K562 (cell line): ENCODE data around the gene NFS1. TPM values are rescaled to one million over a fixed set of nuclear protein-coding genes. Genes with fewer than 3 reads are reported as not detected.

ENCODE experiments used
- CREB5 ChIP-seq: fragments of 250-450 bp; sonication (Bioruptor Pico); IDR thresholded peaks from 2 replicates; pipeline ENCODE4 v1.5.0; 2020; ENCODE audit warnings: mild to moderate bottlenecking
- FOXM1 ChIP-seq, 2 experiments: fragments of 450-650 bp in 1 of 2; sonication (generic) in 1 of 2; formaldehyde crosslinking in 1 of 2; IDR thresholded peaks; 2 replicates each; pipeline versions ENCODE4 v1.6.1 to v1.9.0; 2017 to 2022; ENCODE audit warnings: low read depth in 2 of 2, mild to moderate bottlenecking in 2 of 2, missing genetic modification reagents in 1 of 2, moderate library complexity in 1 of 2
- HCFC1 ChIP-seq: IDR thresholded peaks from 2 replicates; pipeline ENCODE4 v1.6.1; 2012; ENCODE audit warnings: low read depth, low read length, improper control_type of control experiment
- HDGF ChIP-seq: fragments of 450-650 bp; IDR thresholded peaks from 2 replicates; pipeline ENCODE4 v1.6.1; 2016
- KDM5B ChIP-seq: fragments of 200-600 bp; sonication (generic); IDR thresholded peaks from 2 replicates; pipeline ENCODE4 v1.6.1; 2012; ENCODE audit warnings: low read depth, mild to moderate bottlenecking, moderate library complexity, low read length, control low read depth, inconsistent platforms; ENCODE audit not compliant: insufficient replicate concordance
- KHSRP ChIP-seq: fragments of 450-650 bp; IDR thresholded peaks from 2 replicates; pipeline ENCODE4 v1.6.1; 2017
- MNT ChIP-seq, 2 experiments: fragments of 450-650 bp; conservative IDR thresholded peaks; 2 replicates each; pipeline ENCODE4 v1.6.1; 2017; ENCODE audit warnings: mild to moderate bottlenecking in 2 of 2, moderate library complexity in 2 of 2
- POLR2A ChIP-seq: fragments of 450-650 bp; conservative IDR thresholded peaks from 2 replicates; pipeline ENCODE4 v1.6.1; 2016
- RBFOX2 ChIP-seq: fragments of 200-400 bp; formaldehyde crosslinking; IDR thresholded peaks from 2 replicates; pipeline ENCODE4 v1.6.1; 2017; ENCODE audit warnings: low read depth, mild to moderate bottlenecking, low read length, moderate library complexity
- RFX5 ChIP-seq: IDR thresholded peaks from 2 replicates; pipeline ENCODE4 v1.6.1; 2011; ENCODE audit warnings: low read depth, mild to moderate bottlenecking, improper control_type of control experiment, low read length
- SIX5 ChIP-seq, 2 experiments: IDR thresholded peaks; 2 replicates each; pipeline ENCODE4 v1.6.1; 2011; ENCODE audit warnings: low read length in 2 of 2, borderline replicate concordance in 1 of 2, low read depth in 1 of 2, mild to moderate bottlenecking in 1 of 2, moderate library complexity in 1 of 2; ENCODE audit not compliant: insufficient read depth in 1 of 2
- SPI1 ChIP-seq: IDR thresholded peaks from 2 replicates; pipeline ENCODE4 v1.6.1; 2011; ENCODE audit warnings: low read depth, low read length, control low read depth, borderline replicate concordance
- TCF3 ChIP-seq: sonication (generic); formaldehyde crosslinking; IDR thresholded peaks from 2 replicates; pipeline ENCODE4 v1.4.0; 2020; ENCODE audit warnings: mild to moderate bottlenecking, missing genetic modification reagents
- ZBTB5 ChIP-seq: fragments of 450-650 bp; IDR thresholded peaks from 2 replicates; pipeline ENCODE4 v1.6.1; 2017; ENCODE audit warnings: antibody characterized with exemption
- ZKSCAN1 ChIP-seq: fragments of 150-350 bp; IDR thresholded peaks from 2 replicates; pipeline ENCODE4 v1.6.1; 2016; ENCODE audit warnings: low read depth, low read length
- ZNF134 ChIP-seq: fragments of 250-450 bp; sonication (Bioruptor Pico); conservative IDR thresholded peaks from 2 replicates; pipeline ENCODE4 v1.4.0; 2020
- ZNF282 ChIP-seq: sonication (generic); formaldehyde crosslinking; IDR thresholded peaks from 2 replicates; pipeline ENCODE4 v1.8.1; 2023; ENCODE audit warnings: missing genetic modification reagents
- ZNF316 ChIP-seq: fragments of 450-650 bp; IDR thresholded peaks from 2 replicates; pipeline ENCODE4 v1.6.1; 2016
- ZNF449 ChIP-seq: fragments of 250-450 bp; sonication (Bioruptor Pico); IDR thresholded peaks from 2 replicates; pipeline ENCODE4 v1.8.0; 2022; ENCODE audit warnings: moderate library complexity, mild to moderate bottlenecking, inconsistent platforms
- ZSCAN32 ChIP-seq: fragments of 450-650 bp; formaldehyde crosslinking; IDR thresholded peaks from 2 replicates; pipeline ENCODE4 v1.4.0; 2020; ENCODE audit warnings: mild to moderate bottlenecking, moderate library complexity
- polyA plus RNA-seq, 8 experiments: library from polyadenylated mRNA; depleted of rRNA in 4 of 8; stranded (reverse) in 5 of 8; unstranded in 3 of 8; fragments of >200 nt; fragmentation: Nextera tagmentation in 2 of 8; fragmentation: Illumina TruSeq in 1 of 8; extraction: Ambion mirVana in 2 of 8; extraction: Trizol in 1 of 8; gene quantifications; 2 replicates each; pipeline versions ENCODE4 v1.2.1 to v1.2.3, GENCODE V29; 2011 to 2014; ENCODE audit warnings: inconsistent platforms in 1 of 8, missing spikeins in 1 of 8
- total RNA-seq, 7 experiments: library from RNA; depleted of rRNA in 6 of 7; stranded (reverse); fragments of >200 nt in 6 of 7; fragmentation: Illumina TruSeq in 2 of 7; extraction: Trizol in 2 of 7; gene quantifications; 2 replicates each; pipeline versions ENCODE4 v1.2.1 to v1.2.3, GENCODE V29; 2011 to 2021; ENCODE audit warnings: low replicate concordance in 1 of 7

NFS1 gene
- total and polyA plus RNA-seq, 9 of the 15 experiments (the other 6 are each of a cell fraction or from before 2014, with no cell fraction given), result 11.5 to 84.8 (median 47.1) TPM

GRCh38 chr20:35663516-35664465, 35.4 kb downstream of the NFS1 start (continued):
- peak; percentile 9; the same call in 1 of the 2 replicates for TF ChIP-seq HCFC1
- no peak for TF ChIP-seq KHSRP
- TF ChIP-seq MNT (conservative IDR thresholded peaks at IDR 0.05), result peak; percentile 59 to 75; a peak in 3 of 4 replicates
- TF ChIP-seq ZKSCAN1, result peak; percentile 25; the same call in 1 of the 2 replicates
- TF ChIP-seq FOXM1 (IDR thresholded peaks at IDR 0.05; ENCODE audit: low read depth), result no peak
- 0 out of 2 replicates have a peak, but pooled peaks have one; percentile 48 for TF ChIP-seq FOXM1 (CRISPR knock-in tag; IDR thresholded peaks at IDR 0.05; ENCODE audit: low read depth)
- no peak for TF ChIP-seq RFX5
- TF ChIP-seq ZSCAN32, result no peak
- no peak for TF ChIP-seq RBFOX2
- TF ChIP-seq SPI1, result peak; percentile 37; the same call in 1 of the 2 replicates
- TF ChIP-seq ZNF134 (CRISPR knock-in tag), result no peak
- TF ChIP-seq ZNF316, result no peak
- 0 out of 2 replicates have a peak, but pooled peaks have one; percentile 11 for TF ChIP-seq ZBTB5
- TF ChIP-seq HDGF, result 0 out of 2 replicates have a peak, but pooled peaks have one; percentile 65
- TF ChIP-seq KDM5B, result peak; percentile 53
- 0 out of 2 replicates have a peak, but pooled peaks have one; percentile 26 for TF ChIP-seq CREB5 (CRISPR knock-in tag)
- TF ChIP-seq SIX5 (IDR thresholded peaks at IDR 0.05; ENCODE audit: borderline replicate concordance in 1 of 2, insufficient read depth in 1 of 2, low read depth in 1 of 2, low read length in 2 of 2), result no peak
- TF ChIP-seq TCF3, result no peak
- 0 out of 2 replicates have a peak, but pooled peaks have one; percentile 20 for TF ChIP-seq ZNF282 (CRISPR knock-in tag)
- no peak for TF ChIP-seq ZNF449 (CRISPR knock-in tag)
- 0 out of 2 replicates have a peak, but pooled peaks have one; percentile 10 for TF ChIP-seq POLR2A
